ENCODE results near the gene DOHH. TPM values are rescaled to one million over a fixed set of nuclear protein-coding genes. Genes with fewer than 3 reads are reported as not detected.

The DOHH gene
- total and polyA plus RNA-seq, 4 donors = 1.4 to 12.0 (median 9.2) TPM

- Histone ChIP-seq H3K27ac (ENCODE audit: low read depth in 1 of 2, low read length in 2 of 2) (peak overlapping the region in 1 of 2 donors; percentile 29), H3K4me1 (ENCODE audit: control insufficient read depth in 4 of 4, insufficient read depth in 4 of 4, low read length in 3 of 4) (peaks cover 0 to 10% (median 5%) of the 10 kb centered on the region in 4 donors), H3K9me3 (ENCODE audit: control insufficient read depth in 4 of 4, low read length in 3 of 4) (no peaks in the 10 kb centered on the region), H3K36me3 (ENCODE audit: control insufficient read depth in 4 of 4, insufficient read depth in 3 of 4, low read depth in 1 of 4, low read length in 3 of 4) (peaks cover 24 to 72% (median 45%) of the 10 kb centered on the region in 4 donors), H3K27me3 (ENCODE audit: control insufficient read depth in 4 of 4, insufficient read depth in 4 of 4, low read length in 3 of 4) (no peaks in the 10 kb centered on the region), H3K4me3 (ENCODE audit: low read depth in 1 of 3, low read length in 3 of 3) (no peak overlapping the region), H3K9ac (ENCODE audit: low read depth in 1 of 2, low read length in 2 of 2) (no peak overlapping the region)
- no peak for DNase-seq (ENCODE audit: low spot score)
- WGBS = 95% methylated on average over 38 of the region's 38 CpGs
- TF ChIP-seq EGR1 (IDR thresholded peaks at IDR 0.05; ENCODE audit: low read depth in 2 of 2) (no peak), JUND (IDR thresholded peaks at IDR 0.05) (no peak), REST (IDR thresholded peaks at IDR 0.05) (no peak), HNF4G (IDR thresholded peaks at IDR 0.05) (no peak)
These were observed 48.1 kb downstream of the DOHH start for GRCh38 chr19:3452171-3452941.

DNA sequence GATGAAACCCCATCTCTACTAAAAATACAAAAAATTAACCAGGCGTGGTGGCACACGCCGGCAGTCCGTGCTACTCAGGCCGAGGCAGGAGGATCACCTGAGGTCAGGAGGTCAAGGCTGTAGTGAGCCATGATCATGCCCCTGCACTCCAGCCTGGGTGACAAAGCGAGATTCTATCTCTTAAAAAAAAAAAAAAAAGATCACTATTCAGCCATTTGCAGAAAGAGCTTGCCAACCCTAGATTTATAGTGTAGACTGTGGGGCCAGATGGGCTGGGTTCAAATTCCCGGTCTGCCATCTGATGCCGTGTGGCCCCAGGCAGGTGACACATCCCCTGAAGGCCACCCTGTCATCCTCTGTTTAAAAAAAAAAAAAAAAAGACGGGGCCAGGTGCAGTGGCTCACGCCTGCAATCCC lies 49.0 kb downstream of the DOHH start:
- 50% methylated on average over 10 of the region's 10 CpGs for WGBS
- no peak for DNase-seq (ENCODE audit: low spot score)
- peaks cover 24 to 64% (median 46%) of the 10 kb centered on the region in 4 donors for H3K36me3 ChIP-seq (ENCODE audit: control insufficient read depth in 4 of 4, insufficient read depth in 3 of 4, low read depth in 1 of 4, low read length in 3 of 4)
- peaks cover 0 to 10% (median 1%) of the 10 kb centered on the region in 4 donors for H3K4me1 ChIP-seq (ENCODE audit: control insufficient read depth in 4 of 4, insufficient read depth in 4 of 4, low read length in 3 of 4)
- no peak for TF ChIP-seq RAD21 (IDR thresholded peaks at IDR 0.05)
- no peak for TF ChIP-seq HNF4G (IDR thresholded peaks at IDR 0.05)
- TF ChIP-seq SP1 (IDR thresholded peaks at IDR 0.05) = peak; percentile 26
- TF ChIP-seq FOXA2 (IDR thresholded peaks at IDR 0.05) = no peak
- TF ChIP-seq, protein P1, sequence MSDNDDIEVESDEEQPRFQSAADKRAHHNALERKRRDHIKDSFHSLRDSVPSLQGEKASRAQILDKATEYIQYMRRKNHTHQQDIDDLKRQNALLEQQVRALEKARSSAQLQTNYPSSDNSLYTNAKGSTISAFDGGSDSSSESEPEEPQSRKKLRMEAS (IDR thresholded peaks at IDR 0.05) = no peak
- TF ChIP-seq JUND (IDR thresholded peaks at IDR 0.05) = no peak
- TF ChIP-seq HNF4A (conservative IDR thresholded peaks at IDR 0.05) = peak; percentile 35 to 45
- TF ChIP-seq NR2F2 (IDR thresholded peaks at IDR 0.05) = peak; percentile 53
- TF ChIP-seq REST (IDR thresholded peaks at IDR 0.05) = no peak
- TF ChIP-seq YY1 (IDR thresholded peaks at IDR 0.05) = no peak
- TF ChIP-seq EGR1 (IDR thresholded peaks at IDR 0.05; ENCODE audit: low read depth in 2 of 2) = no peak
- TF ChIP-seq RXRA (IDR thresholded peaks at IDR 0.05) = peak; percentile 52 to 63
- no peak for TF ChIP-seq GABPA (IDR thresholded peaks at IDR 0.05 in 1 of 2, conservative IDR thresholded peaks at IDR 0.05 in 1 of 2)
- H3K27me3 ChIP-seq (ENCODE audit: control insufficient read depth in 4 of 4, insufficient read depth in 4 of 4, low read length in 3 of 4) = no peaks in the 10 kb centered on the region
- H3K4me3 ChIP-seq (ENCODE audit: low read depth in 1 of 3, low read length in 3 of 3) = no peak overlapping the region
- no peaks in the 10 kb centered on the region for H3K9me3 ChIP-seq (ENCODE audit: control insufficient read depth in 4 of 4, low read length in 3 of 4)
- H3K27ac ChIP-seq (ENCODE audit: low read depth in 1 of 2, low read length in 2 of 2) = peak overlapping the region; percentile 64 to 69
- H3K9ac ChIP-seq (ENCODE audit: low read depth in 1 of 2, low read length in 2 of 2) = no peak overlapping the region

Measured in liver (tissue), 9 donors.